HT1080 (cell line): ENCODE data around the gene TRAF3. TPM values are rescaled to one million over a fixed set of nuclear protein-coding genes. Genes with fewer than 3 reads are reported as not detected.
"Not testable (repeated sequence)": the region's sequence is repeated elsewhere in the genome, so short reads cannot be mapped to it uniquely, and the experiment has no call there.

Source experiments
- DNase-seq: peaks from one replicate; pipeline ENCODE4 v3.0.0-alpha.2; 2015; ENCODE audit warnings: low read depth
- total RNA-seq: library from RNA; depleted of rRNA; stranded (reverse); fragments of >200 nt; shearing (Covaris generic); gene quantifications from 2 replicates; pipeline ENCODE4 v1.2.3, GENCODE V29; 2014

TRAF3 gene
- total RNA-seq, 1 experiment from 2014 or later: 24.0 TPM

DNA sequence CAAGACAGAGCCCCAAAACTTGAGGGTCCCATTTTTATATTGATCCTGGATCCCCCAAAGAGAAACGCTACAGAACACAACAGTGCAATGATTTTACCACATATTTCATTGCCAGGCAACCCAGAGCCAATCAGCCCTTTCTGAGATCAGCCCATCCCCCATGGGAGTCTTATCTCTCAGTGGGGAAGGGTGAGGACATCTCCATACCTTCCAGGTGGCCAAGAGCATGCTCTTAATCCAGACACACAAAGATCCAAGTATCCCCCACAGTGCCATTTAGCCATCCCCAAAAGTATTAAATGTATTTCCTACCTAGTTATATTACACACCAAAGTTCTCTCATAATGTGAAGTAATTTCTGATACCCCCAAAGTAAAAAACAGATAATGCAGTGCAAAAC is 82.7 kb downstream of the TRAF3 start:
- no peak for DNase-seq

- no peak for DNase-seq
Observed at GRCh38 chr14:102862154-102862773, 85.0 kb downstream of the TRAF3 start.

DNA sequence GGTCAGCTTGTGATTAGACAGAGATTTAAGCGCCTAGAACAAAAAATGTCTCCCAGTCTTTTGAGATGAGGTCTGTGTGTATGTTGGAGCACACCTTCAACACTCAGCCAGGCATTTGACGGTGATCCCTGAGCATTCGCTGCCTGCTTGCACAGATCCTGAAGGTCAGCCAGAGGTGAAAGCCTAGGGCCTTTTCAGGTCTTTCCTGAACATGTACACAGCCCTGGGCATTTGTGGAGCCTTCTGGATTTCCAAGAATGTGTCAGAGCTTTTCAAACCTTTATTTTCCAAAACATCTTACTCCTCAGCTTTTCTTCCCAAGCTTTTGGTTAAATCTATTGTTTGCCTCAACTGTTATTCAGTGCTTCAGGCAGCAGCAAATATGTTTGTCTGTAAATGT is 86.1 kb downstream of the TRAF3 start:
- DNase-seq: no peak

DNA sequence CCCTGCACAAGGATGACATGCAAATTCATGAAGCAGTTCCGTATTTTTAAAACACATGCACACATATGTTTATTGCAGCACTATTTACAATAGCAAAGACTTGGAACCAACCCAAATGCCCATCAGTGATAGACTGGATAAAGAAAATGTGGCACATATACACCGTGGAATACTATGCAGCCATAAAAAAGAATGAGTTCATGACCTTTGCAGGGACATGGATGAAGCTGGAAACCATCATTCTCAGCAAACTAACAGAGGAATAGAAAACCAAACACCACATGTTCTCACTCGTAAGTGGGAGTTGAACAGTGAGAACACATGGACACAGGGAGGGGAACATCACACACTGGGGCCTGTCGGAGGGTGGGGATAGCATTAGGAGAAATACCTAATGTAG is 88.7 kb downstream of the TRAF3 start:
- DNase-seq: not testable (repeated sequence)

DNA sequence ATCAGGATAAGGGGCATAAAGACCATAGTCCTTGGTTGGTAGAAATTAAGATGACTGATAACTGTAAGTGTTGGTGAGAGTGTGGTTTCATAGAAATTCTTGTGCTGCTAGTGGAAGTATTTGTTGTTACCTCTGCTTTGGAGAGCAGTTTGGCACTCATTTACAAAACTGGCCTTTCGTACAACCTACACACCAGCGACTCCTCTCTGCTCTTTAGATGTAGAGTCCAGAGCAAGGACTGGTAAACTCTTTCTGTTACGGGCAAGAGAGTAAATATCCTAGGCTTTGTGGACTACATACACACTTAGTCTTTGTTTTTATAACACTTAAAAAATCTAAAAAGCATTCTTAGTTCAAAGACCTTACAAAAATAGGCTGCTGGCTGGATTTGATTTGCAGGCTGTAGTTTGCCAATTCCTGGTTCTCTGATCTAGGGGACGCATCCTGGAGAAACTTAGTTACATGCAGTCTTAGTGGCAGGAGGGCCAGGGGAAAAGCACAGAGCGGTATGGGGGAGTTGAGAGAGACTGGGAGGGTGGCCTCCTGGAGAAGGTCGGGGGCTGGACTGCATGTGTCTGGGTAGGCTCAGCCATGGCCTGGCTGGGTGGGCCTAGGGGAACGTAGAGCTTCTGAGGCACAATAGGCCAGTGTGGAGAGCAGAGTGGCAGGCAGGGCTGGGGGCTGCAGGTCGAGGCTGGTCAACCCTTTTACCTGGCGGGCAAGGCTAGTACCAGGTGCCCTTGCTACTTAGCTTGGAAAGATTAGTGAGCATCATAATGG is 89.9 kb downstream of the TRAF3 start:
- DNase-seq: no peak

DNA sequence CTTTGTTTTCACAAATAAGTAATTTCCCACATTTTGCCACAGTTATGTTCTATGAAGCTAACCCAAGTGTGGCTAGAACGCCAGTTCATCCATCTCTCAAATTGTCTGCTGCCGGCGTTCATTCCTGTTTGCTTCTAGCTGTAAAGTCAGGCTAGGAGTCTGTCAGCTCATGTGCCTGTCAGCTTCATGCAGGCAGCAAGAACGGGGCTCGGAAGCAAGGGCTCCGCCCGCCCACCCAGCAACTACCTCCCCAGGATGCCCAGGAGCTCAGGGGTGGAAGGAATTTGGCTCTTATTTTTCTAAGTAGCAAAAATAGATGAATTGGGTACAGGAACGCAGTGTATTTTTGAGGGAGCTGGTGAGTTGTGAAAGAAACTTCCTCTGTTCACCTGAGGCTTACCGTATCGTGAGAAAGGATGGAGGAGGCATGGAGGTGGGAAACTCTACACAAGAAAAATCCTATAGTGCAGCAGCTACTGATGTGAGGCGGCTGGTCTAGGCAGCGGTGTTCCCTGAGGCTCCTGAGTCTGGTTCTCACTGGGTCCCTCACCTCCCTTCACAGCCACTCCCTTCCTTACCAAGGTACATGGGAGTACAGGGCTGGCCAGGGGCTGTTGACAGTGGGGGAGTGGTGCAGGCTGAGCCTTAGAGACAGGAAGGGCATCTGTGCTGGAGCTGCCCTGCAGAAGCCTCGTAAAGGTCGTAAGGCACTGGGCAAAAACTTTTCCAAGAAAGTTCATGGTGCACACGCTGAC is 90.8 kb downstream of the TRAF3 start:
- DNase-seq: no peak

DNA sequence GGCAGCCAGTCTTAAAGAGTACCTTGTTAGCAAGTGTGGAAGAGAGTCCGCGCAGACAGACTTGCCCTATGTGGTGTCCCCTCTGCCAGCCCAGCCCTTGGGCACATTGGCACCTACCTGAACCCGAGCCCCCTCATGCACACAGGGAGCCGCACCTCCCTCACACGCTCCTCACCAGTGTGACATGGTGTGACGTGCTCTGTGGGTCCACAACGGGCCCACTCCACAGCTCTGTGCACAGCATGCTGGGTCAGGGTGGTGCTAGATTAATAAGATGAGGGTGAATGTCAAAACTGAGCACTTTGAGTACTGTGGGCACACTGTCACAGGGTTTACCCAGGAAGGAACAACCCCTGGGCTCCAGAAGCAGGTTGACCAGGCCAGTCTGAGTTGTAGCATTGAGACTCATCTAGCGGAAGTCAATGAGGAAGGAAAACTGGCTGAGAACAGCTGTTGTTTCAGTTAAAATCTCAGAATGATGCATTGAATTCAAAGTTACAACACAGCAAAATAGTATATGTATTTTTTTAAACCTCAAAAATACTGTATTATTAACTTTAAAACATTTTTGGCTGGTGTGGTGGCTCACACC is 91.8 kb downstream of the TRAF3 start:
- DNase-seq: no peak

GRCh38 chr14:102870246-102870645 is 93.0 kb downstream of the TRAF3 start:
- no peak for DNase-seq

DNA sequence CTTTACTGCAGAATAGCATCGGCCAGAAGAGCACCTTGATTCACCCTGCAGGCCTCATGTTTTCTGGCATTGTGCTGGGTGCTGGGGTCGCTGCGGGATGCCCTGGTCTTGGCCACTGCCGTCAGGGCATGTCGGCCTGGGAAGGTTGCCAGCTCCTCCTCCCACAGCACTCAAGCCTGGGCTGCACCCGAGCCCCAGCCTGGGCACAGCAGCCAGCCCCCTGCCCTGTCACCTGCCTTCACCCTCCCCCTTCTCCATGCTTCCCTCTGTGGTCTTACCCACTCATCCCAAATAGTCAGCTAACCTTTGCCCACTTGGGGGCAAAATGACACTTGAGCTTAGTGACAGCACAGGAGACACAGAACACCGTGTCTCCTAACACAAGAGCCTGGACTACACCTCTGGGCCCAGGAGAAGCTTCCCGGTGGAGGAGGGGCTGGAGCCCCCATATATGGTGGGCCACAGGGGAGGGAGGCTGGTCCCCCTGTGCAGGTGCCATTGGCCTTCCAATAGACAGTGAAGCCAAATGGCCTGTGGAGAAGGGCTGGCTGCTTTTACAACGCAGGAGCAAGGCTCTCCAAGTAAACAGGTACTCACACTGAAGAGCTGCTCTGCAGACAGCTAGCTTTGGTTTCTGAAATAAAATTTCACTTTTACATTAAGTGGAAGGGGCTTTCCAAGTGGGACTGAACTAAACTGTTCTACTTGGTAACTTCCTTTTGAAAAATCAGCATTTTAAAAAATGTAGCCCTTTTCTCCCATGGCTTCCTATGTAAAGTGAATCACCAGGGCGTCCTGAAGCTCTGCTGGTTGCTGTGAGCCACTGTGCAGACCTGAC is 94.0 kb downstream of the TRAF3 start:
- DNase-seq: no peak

DNA sequence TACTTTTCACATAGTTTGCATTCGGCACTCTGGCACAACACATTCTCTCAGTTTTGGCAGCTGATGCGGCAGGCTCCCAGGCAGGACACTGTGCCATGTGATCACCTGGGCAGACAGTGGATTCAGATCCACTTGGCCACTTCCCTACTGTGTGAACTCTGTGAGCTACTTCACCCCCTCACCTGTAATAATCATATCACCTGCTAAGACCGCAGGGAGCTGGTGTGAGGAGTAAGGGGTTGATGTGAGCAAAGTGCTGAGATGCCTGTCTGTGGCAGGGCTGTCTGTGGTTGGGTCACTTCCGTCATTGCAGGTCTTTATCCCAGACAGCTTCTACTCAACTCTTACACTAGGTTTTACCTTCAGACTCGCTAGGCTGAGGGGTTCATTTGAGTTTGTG is 94.8 kb downstream of the TRAF3 start:
- no peak for DNase-seq

DNA sequence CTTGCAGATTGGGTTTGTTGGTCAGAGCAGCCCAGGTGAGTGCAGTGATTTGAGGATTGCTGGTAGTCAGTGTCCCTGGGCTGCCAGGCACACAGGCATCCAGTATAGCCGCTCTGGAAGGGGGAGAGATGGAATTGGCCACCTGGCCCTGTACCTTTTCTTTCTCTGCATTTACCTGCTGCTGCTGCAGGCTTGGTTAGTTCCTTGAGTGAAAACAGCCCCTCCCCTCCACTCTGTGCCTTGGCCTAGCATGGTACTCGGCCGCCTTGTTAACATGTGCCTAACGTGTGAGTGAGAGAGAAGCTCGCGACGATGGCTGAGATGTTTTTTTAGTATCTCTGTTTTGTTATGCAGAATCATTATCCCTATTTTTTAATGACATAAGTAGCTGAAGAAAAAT is 95.9 kb downstream of the TRAF3 start:
- DNase-seq: no peak

DNA sequence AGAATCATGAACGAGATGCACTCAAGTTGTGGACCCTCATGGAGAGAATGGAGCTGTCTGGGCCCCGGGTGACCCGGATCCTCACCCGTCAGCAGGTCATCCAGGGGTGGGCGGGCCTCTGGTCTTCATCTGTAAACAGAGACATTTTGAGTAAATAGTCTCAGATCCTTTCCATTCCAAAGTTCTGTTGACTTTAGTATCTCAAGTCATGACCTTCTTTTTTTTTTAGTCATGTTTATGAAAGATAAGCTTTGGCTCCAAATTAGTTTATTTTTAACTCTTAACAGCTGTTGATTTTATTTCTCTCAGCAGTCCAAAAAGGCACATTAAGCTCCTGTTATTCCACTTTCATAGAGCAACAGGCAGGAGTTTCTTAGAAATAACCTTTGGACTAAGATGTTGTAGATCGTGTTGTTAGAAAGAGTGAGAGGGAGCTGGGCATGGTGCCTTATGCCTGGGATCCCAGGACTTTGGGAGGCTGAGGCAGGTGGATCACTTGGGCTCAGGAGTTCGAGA is 96.4 kb downstream of the TRAF3 start:
- DNase-seq: no peak

GRCh38 chr14:102875652-102876051 is 98.4 kb downstream of the TRAF3 start:
- no peak for DNase-seq

GRCh38 chr14:102877511-102877910 is 100.3 kb downstream of the TRAF3 start:
- DNase-seq: not testable (repeated sequence)

- no peak for DNase-seq
Observed at GRCh38 chr14:102878174-102878969, 101.1 kb downstream of the TRAF3 start.

DNA sequence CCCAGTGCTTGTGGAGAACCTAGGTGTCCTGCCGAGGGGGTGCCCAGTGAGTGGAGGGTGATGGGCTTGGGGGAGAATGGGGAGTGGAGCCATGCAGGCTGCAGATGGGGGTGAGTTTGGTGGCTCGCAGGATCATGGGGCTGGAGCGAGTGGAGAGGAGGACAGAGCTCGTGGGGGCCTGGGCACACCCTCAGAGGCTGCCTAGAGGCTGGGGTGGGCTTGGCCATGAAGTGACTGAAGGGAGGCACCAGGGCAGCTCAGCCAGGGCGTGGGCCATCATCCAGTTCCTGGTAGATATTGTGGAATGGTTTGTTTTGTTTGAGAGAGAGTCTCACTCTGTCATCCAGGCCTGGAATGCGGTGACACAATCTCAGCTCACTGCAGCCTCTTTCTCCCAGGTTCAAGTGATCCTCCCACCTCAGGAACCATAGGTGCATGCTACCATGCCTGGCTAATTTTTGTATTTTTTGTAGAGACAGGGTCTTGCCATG is 101.8 kb downstream of the TRAF3 start:
- no peak for DNase-seq

DNA sequence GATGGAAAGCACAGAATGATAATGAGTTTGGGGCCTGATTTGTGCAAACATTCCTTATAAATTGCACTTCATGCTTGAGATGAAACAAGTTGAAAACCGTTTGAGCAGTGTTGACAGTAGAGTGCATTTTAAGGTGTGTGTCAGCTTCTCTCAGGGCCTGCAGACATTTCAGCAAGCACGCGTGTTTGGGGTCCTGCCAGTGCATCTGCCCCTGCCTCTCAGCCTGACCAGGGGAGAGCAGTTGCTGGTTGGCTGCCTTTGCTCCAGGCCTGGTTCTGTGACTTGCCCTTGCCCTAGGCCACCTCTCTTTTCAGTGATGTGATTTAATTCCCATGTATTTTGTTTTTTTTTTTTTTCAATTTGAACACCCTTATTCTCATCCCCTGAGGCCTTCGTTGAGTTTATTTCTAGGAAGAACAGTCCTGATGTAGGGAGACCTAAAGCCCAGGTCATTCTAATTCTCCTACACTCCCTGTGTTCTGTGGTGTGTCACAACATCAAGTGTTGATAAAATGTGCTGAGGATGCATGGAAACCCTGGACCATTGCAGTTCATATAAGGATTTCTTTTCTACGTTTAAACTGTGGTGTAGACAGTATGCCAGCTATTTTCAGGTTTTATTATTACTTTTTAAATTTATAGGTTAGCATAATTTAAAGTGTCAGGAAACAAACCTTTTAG is 105.1 kb downstream of the TRAF3 start:
- no peak for DNase-seq

- no peak for DNase-seq
Observed at GRCh38 chr14:102883089-102883541, 105.9 kb downstream of the TRAF3 start.

DNA sequence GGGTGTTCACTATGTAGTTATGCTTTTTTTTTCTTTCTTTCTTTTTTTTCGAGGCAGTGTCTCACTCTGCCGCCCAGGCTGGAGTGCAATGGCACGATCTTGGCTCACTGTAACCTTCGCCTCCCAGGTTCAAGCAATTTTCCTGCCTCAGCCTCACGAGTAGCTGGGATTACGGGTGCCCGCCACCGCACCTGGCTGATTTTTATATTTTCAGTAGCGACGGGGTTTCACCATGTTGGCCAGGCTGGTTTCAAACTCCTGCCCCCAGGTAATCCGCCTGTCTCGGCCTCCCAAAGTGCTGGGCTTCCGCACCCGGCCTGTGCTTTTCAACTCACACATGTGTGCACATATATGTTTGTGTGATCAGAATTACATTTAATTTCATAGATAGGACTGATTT is 106.3 kb downstream of the TRAF3 start:
- no peak for DNase-seq
